ENCODE measurements around the gene STUB1. TPM values are rescaled to one million over a fixed set of nuclear protein-coding genes. Genes with fewer than 3 reads are reported as not detected.

STUB1 gene
- total and polyA plus RNA-seq, 2 donors (not counting 3 experiments of a cell fraction or from before 2014, with no cell fraction given) = 107 to 147 TPM

DNA sequence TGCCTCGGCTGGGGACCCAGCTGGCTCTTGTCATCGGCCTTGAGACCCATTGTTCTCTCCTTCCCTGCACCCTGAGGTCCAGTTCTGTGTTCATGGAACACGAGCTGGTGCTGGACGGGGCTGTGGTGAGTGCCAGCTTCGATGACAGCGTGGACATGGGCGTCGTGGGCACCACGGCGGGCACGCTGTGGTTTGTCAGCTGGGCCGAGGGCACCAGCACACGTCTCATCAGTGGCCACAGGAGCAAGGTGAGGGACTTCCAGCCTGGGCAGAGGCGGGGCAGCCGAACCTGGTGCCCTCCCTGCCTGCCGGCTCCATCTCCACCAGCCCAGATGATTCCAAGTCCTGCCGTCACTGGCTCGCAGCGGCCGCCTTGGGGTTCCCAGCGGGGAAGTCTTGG lies 17.6 kb upstream of the STUB1 start:
- H2AFZ ChIP-seq (ENCODE audit: low read depth, low read length) = no peak overlapping the region
- TF ChIP-seq GATA2 (IDR thresholded peaks at IDR 0.05; ENCODE audit: insufficient read depth, insufficient read length, low read depth, low read length) (no peak), EZH2 (IDR thresholded peaks at IDR 0.05; ENCODE audit: borderline replicate concordance, low read depth, low read length, severe bottlenecking) (no peak), FOS (IDR thresholded peaks at IDR 0.05; ENCODE audit: borderline replicate concordance, insufficient read depth, low read length) (no peak), MYC (IDR thresholded peaks at IDR 0.05; ENCODE audit: low read depth, low read length) (no peak), POLR2A (IDR thresholded peaks at IDR 0.05; ENCODE audit: low read depth, low read length) (no peak), CTCF (IDR thresholded peaks at IDR 0.05; ENCODE audit: extremely low read depth in 1 of 2, insufficient read depth in 1 of 2, low read depth in 1 of 2, low read length in 2 of 2) (no peak), POLR2AphosphoS5 (IDR thresholded peaks at IDR 0.05; ENCODE audit: insufficient read depth, low read depth, low read length) (no peak), JUN (IDR thresholded peaks at IDR 0.05; ENCODE audit: borderline replicate concordance, insufficient read depth, insufficient read length, low read depth) (no peak)
- TF ChIP-seq, protein P1, sequence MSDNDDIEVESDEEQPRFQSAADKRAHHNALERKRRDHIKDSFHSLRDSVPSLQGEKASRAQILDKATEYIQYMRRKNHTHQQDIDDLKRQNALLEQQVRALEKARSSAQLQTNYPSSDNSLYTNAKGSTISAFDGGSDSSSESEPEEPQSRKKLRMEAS (IDR thresholded peaks at IDR 0.05; ENCODE audit: insufficient read depth, insufficient read length) = no peak
- no peaks in the 10 kb centered on the region for H3K9me1 ChIP-seq (replicated peaks; ENCODE audit: control insufficient read depth, extremely low read depth, insufficient read depth, low read length)
- H3K9ac ChIP-seq (replicated peaks; ENCODE audit: extremely low read depth, insufficient read depth, low read length) = no peak overlapping the region
- H3K9me3 ChIP-seq (replicated peaks; ENCODE audit: control insufficient read depth, insufficient read depth, low read length) = no peaks in the 10 kb centered on the region
- H3K4me2 ChIP-seq (ENCODE audit: insufficient read depth, low read length) = no peak overlapping the region
- H3K27ac ChIP-seq (ENCODE audit: insufficient read depth, low read depth, low read length) = no peak overlapping the region
- H3K79me2 ChIP-seq (ENCODE audit: control insufficient read depth, insufficient read depth, low read length) = no peaks in the 10 kb centered on the region
- ChIA-PET POLR2A (no interaction called here), CTCF (interaction anchor here (0.7 to 1.4 kb wide), 2 partner anchors 24 to 26 kb away, joined by 3 read pairs; partner anchors contain the start of gene METTL26)
- no peaks in the 10 kb centered on the region for H4K20me1 ChIP-seq (replicated peaks; ENCODE audit: control insufficient read depth, extremely low read depth, insufficient read depth, low read length)
- dilution Hi-C loops (cut with MboI; ENCODE audit: extremely low pct_ligation_motif_present, low sequenced_read_pairs) (no loop called here), intact Hi-C loops (cut with micrococcal nuclease) (no loop called here)
- H3K27me3 ChIP-seq (ENCODE audit: control insufficient read depth in 2 of 2, insufficient read depth in 2 of 2, low read length in 2 of 2) = no peaks in the 10 kb centered on the region
- DNase-seq (ENCODE audit: low read depth, low spot score) (no peak), FAIRE-seq (no peak)
- no TSS peak for BruUV-seq (replicated peaks)
- no peak overlapping the region for H3K4me3 ChIP-seq (replicated peaks in 1 of 3; ENCODE audit: insufficient read depth in 1 of 3, low read depth in 1 of 3, low read length in 3 of 3)
- peaks cover 0 to 3% of the 10 kb centered on the region in 2 experiments for H3K36me3 ChIP-seq (ENCODE audit: control insufficient read depth in 2 of 2, extremely low read depth in 1 of 2, insufficient read depth in 2 of 2, low read length in 2 of 2)
- H3K4me1 ChIP-seq (ENCODE audit: control insufficient read depth, extremely low read depth, insufficient read depth, low read length) = no peaks in the 10 kb centered on the region

All from endothelial cell of umbilical vein (primary cell).